Measurements from ENCODE around the gene ITGA2.

Gene ITGA2

DNA sequence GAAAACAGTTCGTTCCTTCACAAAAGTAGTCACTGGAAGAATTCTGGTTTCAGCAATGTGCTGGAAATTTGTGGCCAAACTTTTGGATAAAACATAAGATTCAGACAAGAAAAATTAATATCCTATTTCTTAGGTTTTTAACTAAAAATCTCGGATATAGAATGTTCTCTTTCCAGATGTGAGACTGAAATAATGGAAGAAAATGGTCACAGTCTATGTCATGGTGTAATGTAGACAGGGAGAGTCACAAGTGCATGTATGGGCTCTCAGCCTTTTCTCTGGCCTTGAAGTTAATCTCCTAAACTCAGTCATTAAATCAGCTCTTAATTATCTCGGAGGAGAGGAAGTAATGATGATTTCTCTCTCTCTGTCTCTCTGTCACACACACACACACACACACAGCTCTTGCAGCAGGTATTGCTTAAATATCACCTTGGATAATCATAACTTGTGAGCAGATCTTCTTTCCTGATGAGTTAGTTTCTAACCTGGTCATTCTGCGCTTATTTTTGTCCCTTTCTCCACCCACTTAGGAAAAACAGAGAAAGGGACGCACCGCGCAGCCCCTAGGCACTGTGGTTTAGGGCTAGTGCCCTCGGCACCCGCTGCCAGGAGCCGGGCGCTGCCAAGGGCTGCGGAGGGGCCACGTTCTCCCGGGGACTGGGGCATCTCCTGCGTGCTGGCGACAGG is 672 bp upstream of the ITGA2 start:
- no peak for DNase-seq (ENCODE audit: low read depth in 2 of 2)

DNA sequence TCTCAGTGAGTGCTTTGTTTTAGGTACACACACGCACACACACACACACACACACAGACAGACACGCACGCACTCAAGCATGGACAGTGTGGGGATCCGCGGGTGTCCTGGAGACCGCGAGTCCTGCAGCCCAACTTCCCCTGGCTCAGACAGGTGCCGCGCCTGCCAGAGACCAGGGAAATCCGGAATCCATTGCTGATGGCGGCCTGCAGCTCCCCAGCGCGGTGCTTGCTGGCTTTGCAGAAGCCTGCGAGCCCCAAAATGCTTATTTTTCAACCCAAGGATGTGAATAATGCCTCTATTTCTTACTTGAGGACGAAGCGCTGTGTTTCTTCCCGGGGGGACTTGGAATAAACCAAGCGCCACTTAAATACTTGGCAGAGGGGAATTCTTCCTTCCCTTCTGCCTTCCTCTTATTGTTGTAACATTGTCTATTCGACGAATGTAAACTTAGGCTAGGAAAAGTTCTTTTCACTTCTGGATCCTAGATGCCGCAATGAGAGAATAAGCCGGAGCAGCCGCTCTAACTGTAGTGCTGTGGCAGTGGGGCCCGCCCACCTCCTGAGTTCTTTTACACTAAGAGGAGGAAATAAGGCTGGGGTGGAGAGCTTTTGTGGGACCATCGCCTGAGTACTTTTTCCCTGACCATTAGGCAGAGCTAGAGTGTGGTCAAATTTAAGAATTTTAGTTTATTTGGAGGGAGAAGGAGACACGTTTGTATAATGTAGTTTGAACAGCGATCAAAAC is 802 bp downstream of the ITGA2 start:
- DNase-seq (ENCODE audit: low read depth in 2 of 2), result no peak

DNA sequence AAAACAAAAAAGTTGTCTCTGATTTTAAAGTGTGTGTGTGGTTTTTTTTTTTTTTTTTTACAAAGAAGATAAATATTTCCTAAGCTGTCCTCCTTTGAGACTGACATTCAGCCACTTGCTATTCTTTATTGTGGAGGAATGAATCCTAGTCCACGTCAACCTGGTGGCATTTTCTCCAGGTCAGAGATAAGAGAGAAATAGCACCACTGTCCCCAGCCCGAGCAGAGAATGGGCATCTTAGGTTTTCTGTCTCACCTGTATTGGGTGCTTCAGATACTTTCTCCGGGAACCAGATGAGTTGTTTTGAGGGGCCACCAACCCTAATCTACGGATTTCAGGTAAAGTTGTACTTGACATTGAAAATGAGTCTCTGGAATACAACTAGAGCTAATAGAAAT is 1.4 kb downstream of the ITGA2 start:
- no peak for DNase-seq (ENCODE audit: low read depth in 2 of 2)

DNA sequence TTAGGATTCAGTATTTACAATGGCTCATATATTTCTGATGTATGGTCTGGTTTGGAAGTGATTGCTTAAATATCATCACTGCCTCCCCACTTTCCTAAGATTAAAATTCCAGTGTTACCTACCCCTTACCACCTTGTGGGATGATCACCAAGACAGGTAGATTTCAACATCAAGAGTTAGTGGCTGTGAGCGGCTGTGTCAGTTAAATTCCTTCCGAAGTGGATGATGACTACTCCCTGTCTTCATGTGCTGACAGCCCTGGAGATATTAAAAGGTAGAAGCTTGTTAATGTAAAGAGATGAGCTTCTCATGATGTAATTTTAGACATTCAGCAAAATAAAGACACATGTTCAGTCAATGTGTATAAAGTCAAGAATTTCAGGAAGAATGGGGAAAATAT is 4.2 kb downstream of the ITGA2 start:
- no peak for DNase-seq (ENCODE audit: low read depth in 2 of 2)

DNA sequence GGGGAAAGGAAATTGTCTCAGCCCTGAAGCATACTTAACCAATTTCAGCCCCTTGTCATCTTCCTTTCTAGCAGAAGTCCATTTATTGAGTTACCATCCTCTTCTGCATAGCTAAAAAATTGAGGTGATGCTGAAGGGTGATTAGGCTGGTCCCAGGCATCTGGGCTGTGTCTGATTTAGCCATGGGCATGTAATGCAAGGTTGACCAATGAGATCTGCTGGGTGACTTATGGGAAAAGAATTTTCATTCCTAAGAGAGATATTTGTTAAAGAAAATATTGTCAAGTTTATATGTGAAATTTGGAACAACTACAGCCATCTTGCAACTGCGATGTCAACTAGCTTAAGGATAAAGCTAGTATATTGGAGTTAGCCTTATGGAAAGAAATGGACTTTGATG is 5.1 kb downstream of the ITGA2 start:
- DNase-seq (ENCODE audit: low read depth in 2 of 2), result no peak

DNA sequence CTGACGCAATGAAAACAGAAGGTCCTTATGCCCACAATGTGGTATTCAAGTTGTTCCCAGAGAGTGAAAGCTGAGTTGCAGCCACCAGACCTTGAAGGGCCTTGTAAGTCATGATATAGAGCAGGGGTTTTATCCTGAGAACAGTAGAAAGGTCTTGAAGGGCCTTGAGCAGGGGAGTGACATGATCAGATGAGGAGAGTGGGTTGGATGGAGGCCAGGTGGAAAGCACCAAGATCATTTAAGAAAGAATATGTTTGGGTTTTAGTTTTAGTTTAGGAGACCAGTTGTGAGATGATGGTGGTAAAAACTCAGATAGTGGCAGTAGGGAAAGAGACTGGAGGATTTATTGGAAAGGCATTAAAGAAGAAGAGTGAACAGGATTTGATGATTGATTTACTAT is 5.9 kb downstream of the ITGA2 start:
- DNase-seq (ENCODE audit: low read depth in 2 of 2), result no peak

DNA sequence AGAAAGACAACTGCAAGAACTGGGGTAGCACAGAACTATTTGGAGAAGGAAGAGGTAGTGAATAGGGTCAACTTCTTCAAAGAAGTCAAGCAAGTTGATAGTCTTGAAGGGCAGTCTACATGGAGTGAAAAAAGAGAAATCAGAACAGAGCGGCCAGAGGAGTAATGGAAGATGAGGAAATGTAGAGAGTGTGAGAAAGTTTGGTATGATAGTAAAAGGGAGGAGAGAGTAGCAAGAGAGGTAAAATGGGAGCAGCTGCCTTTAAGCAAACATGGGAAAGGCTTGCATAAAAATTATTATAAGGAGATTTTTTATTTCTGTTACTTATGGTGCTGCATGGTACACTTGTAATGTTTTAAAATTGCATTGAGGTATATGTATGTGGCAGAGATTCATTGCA is 6.8 kb downstream of the ITGA2 start:
- no peak for DNase-seq (ENCODE audit: low read depth in 2 of 2)

DNA sequence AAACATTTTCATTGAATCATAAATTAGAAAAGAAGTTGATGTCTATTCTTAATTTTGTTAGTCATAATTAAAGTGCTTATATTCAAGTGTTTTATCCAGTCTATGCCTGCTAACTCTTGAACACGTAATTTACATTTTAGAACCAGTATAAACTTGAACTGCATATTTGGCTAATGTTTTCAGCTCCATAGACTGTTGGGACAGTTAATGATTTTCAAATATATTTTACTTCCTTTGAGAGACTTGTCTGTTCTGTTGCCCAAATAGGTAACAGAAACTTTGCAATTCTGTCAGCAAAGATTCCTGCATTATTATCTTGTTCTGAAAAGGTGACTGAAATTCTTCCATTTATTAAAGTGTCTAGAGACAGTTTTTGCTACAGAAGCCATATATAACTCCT is 7.8 kb downstream of the ITGA2 start:
- no peak for DNase-seq (ENCODE audit: low read depth in 2 of 2)

DNA sequence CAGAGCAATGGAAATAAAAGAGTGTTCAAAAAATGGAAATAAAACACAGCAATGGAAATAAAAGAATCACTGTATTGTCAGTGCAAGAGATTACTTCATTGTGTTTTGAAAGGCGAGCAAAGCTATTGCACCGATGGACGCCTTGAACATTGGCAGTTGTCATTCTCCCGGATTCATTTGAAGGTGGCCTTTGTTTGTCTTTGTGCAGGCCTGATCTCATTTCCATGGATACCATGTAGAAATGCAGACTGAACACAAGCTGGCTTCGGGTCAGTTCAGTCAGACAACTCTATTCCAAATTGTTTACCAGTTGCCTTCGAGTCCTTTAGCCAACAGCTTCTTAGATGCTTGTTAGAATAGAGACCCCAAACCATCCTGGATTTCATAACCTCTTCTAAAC is 8.3 kb downstream of the ITGA2 start:
- no peak for DNase-seq (ENCODE audit: low read depth in 2 of 2)

DNA sequence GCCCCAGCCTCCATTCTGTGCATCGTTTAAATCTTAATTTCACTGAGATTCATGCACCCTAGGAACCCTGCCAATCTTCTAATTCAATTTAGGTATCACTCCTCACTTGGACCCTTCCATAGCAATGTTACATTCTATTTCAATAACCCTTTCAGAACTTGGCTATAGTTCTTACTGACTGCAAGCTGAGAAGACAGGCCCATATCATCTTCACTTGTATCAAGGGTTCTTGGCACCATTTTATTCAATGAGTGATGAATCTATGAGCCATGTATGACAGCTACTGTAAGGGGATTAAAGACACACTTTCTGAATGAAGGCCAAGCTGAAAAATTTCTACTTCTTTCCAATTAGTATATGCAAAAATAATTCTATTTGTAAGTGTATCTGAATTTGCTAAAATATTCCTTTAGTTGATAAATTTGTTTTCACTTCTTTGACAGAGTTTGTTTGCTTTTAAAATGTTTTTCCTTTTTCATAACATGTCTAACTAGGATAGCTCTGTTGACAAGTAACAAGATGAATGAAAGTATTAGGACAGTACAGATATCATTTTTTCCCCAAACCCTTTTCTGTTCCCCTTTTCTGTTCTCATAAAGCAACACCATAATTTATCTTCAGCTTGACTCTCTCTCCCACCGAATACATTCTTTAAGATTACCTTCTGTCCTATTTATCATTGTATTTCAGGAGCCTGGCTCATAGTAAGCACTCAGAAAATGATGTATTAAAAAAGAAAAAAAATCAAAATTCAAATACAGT is 9.6 kb downstream of the ITGA2 start:
- DNase-seq (ENCODE audit: low read depth in 2 of 2), result no peak

DNA sequence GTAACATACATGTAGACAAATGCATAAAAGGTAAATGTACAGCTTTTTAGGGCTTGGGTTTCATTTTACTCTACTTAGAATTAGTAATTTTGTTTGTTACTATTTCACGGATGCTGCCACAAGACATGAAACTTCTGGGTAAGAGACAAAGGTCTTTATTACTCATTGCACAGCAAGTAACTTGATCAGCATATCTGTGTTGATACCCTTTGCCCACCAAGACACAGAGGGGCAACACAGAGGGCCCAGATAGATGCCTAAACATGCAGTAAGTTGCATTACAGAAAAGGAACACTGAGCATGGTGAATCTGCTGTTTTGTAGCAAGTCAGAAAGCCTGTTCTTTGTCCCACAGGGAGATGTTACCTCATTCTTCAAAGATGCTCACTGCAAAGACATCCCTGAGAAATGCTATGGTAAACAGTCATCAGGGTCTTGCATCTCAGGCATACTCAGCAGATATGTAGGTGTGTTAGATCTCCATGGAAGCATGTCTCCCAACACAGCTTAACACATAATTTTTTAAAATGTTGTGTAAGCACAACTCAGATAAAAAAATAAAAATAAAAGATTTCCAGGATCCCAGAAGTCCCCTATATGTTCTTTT is 10.3 kb downstream of the ITGA2 start:
- no peak for DNase-seq (ENCODE audit: low read depth in 2 of 2)

DNA sequence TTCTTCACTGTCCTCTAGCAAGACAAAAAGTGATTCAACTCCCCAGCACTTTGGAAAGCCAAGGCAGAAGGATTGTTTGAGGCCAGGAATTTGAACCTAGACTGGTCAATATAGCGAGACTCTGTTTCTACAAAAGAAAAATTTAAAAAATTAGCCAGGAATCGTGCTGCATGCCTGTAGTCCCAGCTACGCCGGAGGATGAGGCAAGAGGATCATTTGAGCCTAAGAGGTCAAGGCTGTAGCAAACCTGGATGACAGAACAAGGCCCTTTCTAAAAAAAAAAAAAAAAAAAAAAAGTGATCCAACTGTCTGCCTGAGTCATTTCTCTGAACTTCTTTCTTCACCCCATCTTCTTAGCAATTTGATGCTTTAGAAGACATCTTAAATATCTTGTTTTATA is 12.4 kb downstream of the ITGA2 start:
- DNase-seq (ENCODE audit: low read depth in 2 of 2), result no peak

DNA sequence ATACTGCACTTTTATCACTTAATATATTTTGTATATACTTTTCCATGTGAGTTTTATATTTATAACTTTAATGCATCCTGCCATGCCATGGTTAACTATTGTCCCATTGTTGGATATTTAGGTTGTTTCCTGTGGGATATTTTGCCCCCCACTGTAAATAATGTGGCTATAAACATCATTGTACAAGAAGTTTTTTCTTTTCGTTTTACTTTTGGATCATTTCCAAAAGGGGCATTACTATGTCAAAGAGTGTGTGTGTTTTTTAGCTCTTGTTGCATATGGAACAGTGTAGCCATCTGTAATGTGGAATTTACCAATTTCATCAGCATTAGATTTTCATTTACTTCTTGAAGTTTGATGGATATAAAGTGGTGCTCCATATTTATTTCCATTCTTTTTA is 13.3 kb downstream of the ITGA2 start:
- no peak for DNase-seq (ENCODE audit: low read depth in 2 of 2)

DNA sequence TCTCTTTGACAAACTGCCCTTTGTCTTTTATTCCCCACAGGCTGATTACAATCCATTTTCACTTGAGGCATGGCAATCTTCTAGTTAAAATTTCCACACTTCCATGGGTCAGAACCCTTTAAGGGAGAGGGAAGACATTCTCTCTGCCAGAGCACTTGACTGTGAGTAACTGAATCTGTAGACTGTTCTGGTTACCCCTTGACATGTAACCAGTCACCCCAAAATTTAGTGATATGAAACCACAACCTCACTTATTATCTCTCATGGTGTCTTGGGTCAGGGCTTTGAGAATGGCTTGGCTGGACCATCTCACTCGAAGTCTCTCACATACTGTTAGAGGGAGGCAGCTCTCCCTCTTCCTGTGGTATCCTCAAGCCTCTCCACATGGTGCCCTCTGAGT is 14.0 kb downstream of the ITGA2 start:
- no peak for DNase-seq (ENCODE audit: low read depth in 2 of 2)

DNA sequence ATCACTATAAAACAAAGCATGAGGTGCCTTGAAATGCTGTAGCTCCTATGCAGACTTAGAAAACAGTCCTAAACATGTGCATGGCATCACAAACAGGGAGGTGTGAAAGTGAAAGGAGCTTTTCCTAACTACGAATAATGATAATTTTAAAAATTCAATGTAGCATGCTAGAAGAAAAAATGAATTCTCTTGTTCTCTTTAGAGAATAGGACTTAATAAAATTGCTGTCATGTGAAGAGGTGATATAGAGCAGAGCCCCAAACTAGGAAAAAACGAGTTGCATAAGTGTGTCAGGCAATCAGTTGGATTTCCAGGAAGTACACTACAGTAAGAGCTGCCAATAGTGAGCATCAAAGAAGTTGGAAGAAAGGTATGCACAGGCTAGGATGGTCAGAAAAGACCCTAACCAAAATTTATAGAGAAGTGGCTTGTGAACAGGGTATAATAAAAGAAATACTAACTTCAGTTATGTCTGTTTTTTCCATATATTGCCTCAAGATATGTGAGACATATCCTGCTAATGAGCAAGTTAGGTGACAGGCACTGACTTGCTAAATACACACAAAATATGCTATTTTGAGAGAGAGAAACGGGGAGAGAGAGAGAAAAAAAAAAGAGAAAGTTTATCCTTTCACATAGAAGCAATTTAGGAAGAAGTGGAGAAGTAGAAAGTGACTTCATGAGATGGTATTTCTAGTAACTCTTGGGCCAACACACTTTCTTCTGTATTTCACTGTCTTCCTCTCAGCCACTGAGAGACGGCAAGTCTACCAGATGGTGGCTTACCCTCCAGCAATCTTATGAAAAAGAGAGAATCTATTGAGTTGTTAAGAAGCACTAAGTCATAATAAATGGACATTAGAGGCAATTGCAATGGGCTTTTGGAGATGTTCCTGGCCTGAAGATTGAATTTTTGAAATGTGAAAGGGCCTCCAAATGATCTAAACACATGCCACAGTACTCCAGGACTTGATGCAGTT is 18.0 kb downstream of the ITGA2 start:
- no peak for DNase-seq (ENCODE audit: low read depth in 2 of 2)

DNA sequence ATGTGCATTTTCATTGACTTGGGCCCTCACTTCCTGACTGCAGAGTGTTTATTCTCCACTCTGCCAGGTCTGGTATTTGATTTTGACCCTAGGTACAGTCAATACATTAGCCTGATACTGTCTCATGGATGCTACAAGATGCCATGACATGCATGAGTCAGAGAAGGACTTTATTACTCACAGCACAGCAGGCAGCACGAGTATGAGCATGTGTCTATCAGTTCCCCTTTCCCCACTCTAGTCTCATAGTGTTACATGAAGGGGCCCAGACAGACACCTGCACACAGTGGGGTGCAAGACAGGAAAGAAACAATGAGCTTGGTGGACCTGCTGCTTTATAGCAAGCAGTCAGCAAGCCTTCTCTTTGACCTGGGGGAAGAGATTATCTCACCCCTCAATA is 19.6 kb downstream of the ITGA2 start:
- DNase-seq (ENCODE audit: low read depth in 2 of 2), result no peak

DNA sequence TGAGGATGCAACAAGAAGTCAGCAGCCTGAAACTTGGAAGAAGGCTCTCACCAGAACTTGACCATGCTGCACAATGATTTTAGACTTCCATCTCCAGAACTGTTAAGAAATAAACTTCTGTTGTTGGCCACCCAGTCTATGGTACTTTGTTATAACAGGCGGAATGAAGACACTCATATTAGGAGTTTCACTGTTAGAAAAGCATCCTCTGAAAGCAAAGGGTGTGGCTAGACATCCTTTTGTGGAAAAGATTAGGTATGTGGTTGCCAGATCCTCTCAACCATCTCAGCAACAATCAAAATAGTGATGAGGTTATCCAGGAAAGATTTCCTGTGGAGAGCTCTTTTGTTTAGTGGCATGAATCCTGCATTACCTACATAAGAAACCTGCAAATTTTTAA is 20.7 kb downstream of the ITGA2 start:
- DNase-seq (ENCODE audit: low read depth in 2 of 2), result no peak

DNA sequence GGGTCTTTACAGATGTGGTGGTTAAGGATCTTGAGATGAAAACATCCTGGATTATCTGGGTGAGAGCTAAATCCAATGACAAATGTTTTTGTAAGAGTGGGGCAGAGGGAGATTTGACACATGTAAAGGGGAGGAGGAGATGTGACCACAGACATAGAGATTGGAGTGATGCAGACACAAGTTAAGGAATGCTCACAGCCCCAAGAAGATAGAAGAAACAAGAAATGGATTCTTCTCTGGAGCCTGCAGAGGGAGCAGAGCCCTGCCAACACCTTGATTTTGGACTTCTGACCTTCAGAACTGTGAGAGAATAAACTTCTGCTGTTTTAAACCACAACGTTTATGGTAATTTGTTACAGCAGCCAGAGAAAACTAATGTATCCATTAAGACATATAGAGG is 21.7 kb downstream of the ITGA2 start:
- DNase-seq (ENCODE audit: low read depth in 2 of 2), result no peak

DNA sequence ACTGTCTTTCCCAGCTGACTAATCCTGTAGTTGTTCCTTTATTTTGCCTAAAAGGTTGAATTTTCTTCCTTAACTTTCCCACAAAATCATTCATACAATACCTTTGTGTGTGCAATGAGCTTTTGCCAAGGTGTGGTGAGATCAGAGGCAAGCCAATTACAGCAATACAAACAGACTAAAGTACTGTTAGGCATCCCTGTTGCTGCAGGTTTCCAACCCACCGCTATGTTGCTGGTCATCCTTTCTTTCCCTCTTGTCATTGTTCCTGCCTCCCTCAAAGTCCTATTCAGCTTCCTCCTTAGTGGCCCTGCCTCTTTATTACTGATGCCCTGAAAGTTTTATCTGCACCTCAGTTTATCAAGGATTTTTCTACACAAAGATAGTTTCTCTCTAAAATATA is 22.1 kb downstream of the ITGA2 start:
- no peak for DNase-seq (ENCODE audit: low read depth in 2 of 2)

DNA sequence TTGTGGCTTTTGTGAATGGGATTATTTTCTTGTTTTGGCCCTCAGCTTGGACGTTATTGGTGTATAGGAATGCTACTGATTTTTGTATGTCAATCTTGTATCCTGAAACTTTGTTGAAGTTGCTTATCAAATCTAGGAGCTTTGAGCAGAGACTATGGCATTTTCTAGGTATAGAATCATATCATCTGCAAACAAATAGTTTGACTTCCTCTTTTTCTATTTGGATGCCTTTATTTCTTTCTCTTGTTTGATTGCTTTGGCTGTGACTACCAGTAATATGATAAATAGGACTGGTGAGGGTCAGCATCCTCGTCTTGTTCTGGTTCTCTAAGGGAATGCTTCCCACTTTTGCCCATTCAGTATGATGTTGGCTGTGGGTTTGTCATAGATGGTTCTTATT is 24.7 kb downstream of the ITGA2 start:
- DNase-seq (ENCODE audit: low read depth in 2 of 2), result no peak

DNA sequence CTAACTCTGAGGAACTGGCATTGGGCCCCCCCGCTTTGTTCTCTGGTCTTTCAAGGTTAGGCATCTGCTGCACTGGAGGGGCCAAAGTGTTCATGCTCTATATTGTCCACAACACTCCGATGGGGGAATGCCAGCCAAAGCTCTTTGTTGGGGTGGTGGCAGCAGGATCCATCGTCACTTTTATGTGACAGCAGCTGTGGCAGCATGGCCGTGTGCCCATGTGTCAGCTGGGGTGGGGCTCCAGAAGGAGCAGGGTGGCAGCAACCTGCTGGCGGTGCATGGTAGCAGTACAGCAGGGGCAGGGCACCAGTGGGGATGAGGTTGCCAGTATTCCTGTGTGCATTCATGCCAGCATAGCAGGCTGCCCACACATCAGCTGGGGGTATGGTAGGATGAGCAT is 28.2 kb downstream of the ITGA2 start:
- DNase-seq (ENCODE audit: low read depth in 2 of 2), result no peak
